Measurements from ENCODE around the gene CIPC.

Gene CIPC

DNA sequence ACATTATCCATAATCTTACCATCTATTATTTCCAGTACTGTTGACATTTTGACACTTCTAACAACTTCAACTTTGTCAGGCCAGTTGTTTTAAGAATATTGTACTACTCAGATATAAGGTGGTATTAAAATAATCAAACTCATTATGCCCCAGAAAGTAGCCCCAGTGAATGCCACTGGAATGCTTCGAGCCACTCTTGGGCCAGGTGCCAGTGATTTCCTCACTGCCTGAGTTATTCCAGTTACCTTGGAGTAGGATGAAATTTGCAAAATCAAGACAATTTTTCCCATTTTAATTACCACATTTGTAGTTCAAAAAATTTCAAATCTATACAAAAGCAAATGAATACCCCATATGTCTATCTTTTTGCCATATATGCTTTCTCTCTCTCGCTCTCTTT lies 9.2 kb downstream of the CIPC start:
- no peaks in the 10 kb centered on the region for H3F3A ChIP-seq (ENCODE audit: insufficient read depth)
- H3K27ac ChIP-seq (ENCODE audit: low read depth, low read length) = no peak overlapping the region
- H3K79me2 ChIP-seq (ENCODE audit: insufficient read depth, low read length) = no peaks in the 10 kb centered on the region
- no peaks in the 10 kb centered on the region for H3K27me3 ChIP-seq (ENCODE audit: low read length)
- H3K36me3 ChIP-seq (ENCODE audit: low read length) = 0 out of 2 replicates have a peak, but pooled peaks cover 3% of the 10 kb centered on the region
- TF ChIP-seq EZH2phosphoT487 (conservative IDR thresholded peaks at IDR 0.05; ENCODE audit: low read length) = no peak
- TF ChIP-seq, protein P1, sequence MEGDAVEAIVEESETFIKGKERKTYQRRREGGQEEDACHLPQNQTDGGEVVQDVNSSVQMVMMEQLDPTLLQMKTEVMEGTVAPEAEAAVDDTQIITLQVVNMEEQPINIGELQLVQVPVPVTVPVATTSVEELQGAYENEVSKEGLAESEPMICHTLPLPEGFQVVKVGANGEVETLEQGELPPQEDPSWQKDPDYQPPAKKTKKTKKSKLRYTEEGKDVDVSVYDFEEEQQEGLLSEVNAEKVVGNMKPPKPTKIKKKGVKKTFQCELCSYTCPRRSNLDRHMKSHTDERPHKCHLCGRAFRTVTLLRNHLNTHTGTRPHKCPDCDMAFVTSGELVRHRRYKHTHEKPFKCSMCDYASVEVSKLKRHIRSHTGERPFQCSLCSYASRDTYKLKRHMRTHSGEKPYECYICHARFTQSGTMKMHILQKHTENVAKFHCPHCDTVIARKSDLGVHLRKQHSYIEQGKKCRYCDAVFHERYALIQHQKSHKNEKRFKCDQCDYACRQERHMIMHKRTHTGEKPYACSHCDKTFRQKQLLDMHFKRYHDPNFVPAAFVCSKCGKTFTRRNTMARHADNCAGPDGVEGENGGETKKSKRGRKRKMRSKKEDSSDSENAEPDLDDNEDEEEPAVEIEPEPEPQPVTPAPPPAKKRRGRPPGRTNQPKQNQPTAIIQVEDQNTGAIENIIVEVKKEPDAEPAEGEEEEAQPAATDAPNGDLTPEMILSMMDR (IDR thresholded peaks at IDR 0.05; ENCODE audit: insufficient read depth, low read length, poor library complexity, severe bottlenecking) = no peak
- H4K20me1 ChIP-seq (ENCODE audit: low read depth, low read length) = no peaks in the 10 kb centered on the region
- H3K4me3 ChIP-seq (ENCODE audit: insufficient read depth, low read length, poor library complexity, severe bottlenecking) = no peak overlapping the region
- no peak overlapping the region for H3K9ac ChIP-seq (ENCODE audit: low read length)
- no peak overlapping the region for H2AFZ ChIP-seq (ENCODE audit: low read depth, low read length, severe bottlenecking)
- H3K4me2 ChIP-seq (ENCODE audit: low read depth, low read length, poor library complexity, severe bottlenecking) = no peak overlapping the region
- no peaks in the 10 kb centered on the region for H3K9me2 ChIP-seq (replicated peaks; ENCODE audit: insufficient read depth, low read length)
- H3K9me3 ChIP-seq (ENCODE audit: insufficient read depth, low read length) = no peaks in the 10 kb centered on the region

DNA sequence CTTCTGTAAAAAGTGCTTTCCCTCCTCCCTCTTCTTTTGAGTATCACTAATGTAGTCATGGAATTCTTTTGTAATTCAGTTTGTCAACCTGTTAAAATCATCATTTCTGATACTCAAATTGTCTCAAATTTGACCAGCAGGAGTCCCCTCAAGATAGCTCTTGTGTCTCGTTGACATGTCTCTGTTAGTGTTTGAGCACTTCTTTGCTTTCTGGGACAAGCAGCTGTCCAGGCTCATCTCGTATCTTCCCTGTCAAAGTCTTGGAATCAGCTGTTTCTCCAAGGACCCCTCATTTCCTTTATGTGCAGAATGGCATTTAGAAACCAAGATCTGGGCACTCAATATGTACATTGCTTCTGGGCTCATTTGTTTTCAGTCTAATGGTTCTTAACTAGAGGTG lies 10.7 kb downstream of the CIPC start:
- H3K4me2 ChIP-seq (ENCODE audit: low read depth, low read length, poor library complexity, severe bottlenecking) = no peak overlapping the region
- H3K36me3 ChIP-seq (ENCODE audit: low read length) = 0 out of 2 replicates have a peak, but pooled peaks cover 3% of the 10 kb centered on the region
- H3K9ac ChIP-seq (ENCODE audit: low read length) = no peak overlapping the region
- no peak overlapping the region for H3K27ac ChIP-seq (ENCODE audit: low read depth, low read length)
- H3K79me2 ChIP-seq (ENCODE audit: insufficient read depth, low read length) = no peaks in the 10 kb centered on the region
- no peaks in the 10 kb centered on the region for H4K20me1 ChIP-seq (ENCODE audit: low read depth, low read length)
- no peak for TF ChIP-seq EZH2phosphoT487 (conservative IDR thresholded peaks at IDR 0.05; ENCODE audit: low read length)
- TF ChIP-seq, protein P1 (IDR thresholded peaks at IDR 0.05; ENCODE audit: insufficient read depth, low read length, poor library complexity, severe bottlenecking) = no peak
- H3K4me3 ChIP-seq (ENCODE audit: insufficient read depth, low read length, poor library complexity, severe bottlenecking) = no peak overlapping the region
- no peaks in the 10 kb centered on the region for H3K9me3 ChIP-seq (ENCODE audit: insufficient read depth, low read length)
- H3K9me2 ChIP-seq (replicated peaks; ENCODE audit: insufficient read depth, low read length) = no peaks in the 10 kb centered on the region
- no peak overlapping the region for H2AFZ ChIP-seq (ENCODE audit: low read depth, low read length, severe bottlenecking)
- no peaks in the 10 kb centered on the region for H3K27me3 ChIP-seq (ENCODE audit: low read length)
- H3F3A ChIP-seq (ENCODE audit: insufficient read depth) = no peaks in the 10 kb centered on the region

DNA sequence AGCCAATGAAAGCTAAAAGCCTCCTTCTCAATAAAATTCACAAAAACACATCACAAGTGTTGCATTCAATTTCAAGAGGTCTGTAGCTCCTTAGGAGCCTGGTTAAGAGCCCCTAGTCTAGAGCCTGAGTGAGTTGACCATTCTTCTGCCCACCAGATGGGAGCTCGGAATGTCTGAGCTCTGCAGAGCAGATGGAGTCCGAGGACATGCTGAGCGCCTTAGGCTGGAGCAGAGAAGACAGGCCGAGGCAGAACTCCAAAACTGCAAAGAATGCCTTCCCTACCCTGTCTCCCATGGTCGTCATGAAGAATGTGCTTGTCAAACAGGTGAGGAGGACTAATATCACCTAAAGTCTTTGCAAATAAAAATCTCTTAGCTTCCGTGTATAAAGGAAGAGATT lies 11.6 kb downstream of the CIPC start:
- Histone ChIP-seq H3K79me2 (ENCODE audit: insufficient read depth, low read length) (no peaks in the 10 kb centered on the region), H4K20me1 (ENCODE audit: low read depth, low read length) (no peaks in the 10 kb centered on the region), H3K27ac (ENCODE audit: low read depth, low read length) (no peak overlapping the region), H3K9me2 (replicated peaks; ENCODE audit: insufficient read depth, low read length) (no peaks in the 10 kb centered on the region), H3K4me3 (ENCODE audit: insufficient read depth, low read length, poor library complexity, severe bottlenecking) (no peak overlapping the region), H3K27me3 (ENCODE audit: low read length) (no peaks in the 10 kb centered on the region), H3F3A (ENCODE audit: insufficient read depth) (no peaks in the 10 kb centered on the region), H2AFZ (ENCODE audit: low read depth, low read length, severe bottlenecking) (no peak overlapping the region), H3K9ac (ENCODE audit: low read length) (no peak overlapping the region), H3K9me3 (ENCODE audit: insufficient read depth, low read length) (no peaks in the 10 kb centered on the region), H3K36me3 (ENCODE audit: low read length) (0 out of 2 replicates have a peak, but pooled peaks cover 5% of the 10 kb centered on the region), H3K4me2 (ENCODE audit: low read depth, low read length, poor library complexity, severe bottlenecking) (no peak overlapping the region)
- TF ChIP-seq EZH2phosphoT487 (conservative IDR thresholded peaks at IDR 0.05; ENCODE audit: low read length) = no peak
- TF ChIP-seq, protein P1 (IDR thresholded peaks at IDR 0.05; ENCODE audit: insufficient read depth, low read length, poor library complexity, severe bottlenecking) = no peak

Data from SU-DHL-6 (cell line).